Measurements from ENCODE around the gene SRC.

The SRC gene

GRCh38 chr20:37398750-37399621, 53.0 kb downstream of the SRC start:
- no peak for DNase-seq

GRCh38 chr20:37401282-37401929, 55.5 kb downstream of the SRC start:
- DNase-seq, result no peak

DNA sequence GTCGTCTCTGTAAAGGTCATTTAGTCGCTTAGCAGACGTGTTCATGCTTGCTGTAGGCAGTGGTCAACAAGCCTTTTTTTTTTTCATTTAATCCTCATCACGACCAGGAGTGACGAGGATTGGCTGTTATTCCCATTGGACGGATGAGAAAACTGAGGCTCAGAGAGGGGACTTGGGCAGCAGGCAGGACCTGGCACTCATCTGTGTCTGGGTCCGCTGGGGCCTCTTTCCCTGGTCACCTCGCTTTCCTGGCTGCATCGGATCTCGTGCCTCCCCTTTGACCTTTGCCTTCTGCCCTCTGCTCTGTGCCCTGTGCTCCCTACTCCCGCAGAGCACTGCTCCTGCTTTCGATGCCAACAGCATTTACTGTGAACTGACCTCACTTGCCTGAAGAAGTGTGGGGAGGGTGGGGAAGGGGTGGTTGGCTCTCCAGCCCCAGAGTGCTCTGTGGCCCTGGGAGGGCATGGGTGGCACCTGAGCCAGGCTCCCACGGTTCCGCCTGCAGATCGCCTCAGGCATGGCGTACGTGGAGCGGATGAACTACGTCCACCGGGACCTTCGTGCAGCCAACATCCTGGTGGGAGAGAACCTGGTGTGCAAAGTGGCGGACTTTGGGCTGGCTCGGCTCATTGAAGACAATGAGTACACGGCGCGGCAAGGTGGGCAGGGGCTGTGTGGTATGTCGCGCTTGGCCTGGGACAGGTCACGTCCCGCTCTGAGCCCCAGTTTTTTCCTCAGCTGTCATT, 56.2 kb downstream of the SRC start:
- no peak for DNase-seq

DNA sequence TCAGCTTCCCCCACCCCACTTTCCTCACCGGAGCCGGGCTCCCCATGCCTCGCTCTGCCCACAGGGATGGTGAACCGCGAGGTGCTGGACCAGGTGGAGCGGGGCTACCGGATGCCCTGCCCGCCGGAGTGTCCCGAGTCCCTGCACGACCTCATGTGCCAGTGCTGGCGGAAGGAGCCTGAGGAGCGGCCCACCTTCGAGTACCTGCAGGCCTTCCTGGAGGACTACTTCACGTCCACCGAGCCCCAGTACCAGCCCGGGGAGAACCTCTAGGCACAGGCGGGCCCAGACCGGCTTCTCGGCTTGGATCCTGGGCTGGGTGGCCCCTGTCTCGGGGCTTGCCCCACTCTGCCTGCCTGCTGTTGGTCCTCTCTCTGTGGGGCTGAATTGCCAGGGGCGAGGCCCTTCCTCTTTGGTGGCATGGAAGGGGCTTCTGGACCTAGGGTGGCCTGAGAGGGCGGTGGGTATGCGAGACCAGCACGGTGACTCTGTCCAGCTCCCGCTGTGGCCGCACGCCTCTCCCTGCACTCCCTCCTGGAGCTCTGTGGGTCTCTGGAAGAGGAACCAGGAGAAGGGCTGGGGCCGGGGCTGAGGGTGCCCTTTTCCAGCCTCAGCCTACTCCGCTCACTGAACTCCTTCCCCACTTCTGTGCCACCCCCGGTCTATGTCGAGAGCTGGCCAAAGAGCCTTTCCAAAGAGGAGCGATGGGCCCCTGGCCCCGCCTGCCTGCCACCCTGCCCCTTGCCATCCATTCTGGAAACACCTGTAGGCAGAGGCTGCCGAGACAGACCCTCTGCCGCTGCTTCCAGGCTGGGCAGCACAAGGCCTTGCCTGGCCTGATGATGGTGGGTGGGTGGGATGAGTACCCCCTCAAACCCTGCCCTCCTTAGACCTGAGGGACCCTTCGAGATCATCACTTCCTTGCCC, 57.4 kb downstream of the SRC start:
- no peak for DNase-seq

- DNase-seq, result no peak
Observed at GRCh38 chr20:37404461-37404890, 58.5 kb downstream of the SRC start.

DNA sequence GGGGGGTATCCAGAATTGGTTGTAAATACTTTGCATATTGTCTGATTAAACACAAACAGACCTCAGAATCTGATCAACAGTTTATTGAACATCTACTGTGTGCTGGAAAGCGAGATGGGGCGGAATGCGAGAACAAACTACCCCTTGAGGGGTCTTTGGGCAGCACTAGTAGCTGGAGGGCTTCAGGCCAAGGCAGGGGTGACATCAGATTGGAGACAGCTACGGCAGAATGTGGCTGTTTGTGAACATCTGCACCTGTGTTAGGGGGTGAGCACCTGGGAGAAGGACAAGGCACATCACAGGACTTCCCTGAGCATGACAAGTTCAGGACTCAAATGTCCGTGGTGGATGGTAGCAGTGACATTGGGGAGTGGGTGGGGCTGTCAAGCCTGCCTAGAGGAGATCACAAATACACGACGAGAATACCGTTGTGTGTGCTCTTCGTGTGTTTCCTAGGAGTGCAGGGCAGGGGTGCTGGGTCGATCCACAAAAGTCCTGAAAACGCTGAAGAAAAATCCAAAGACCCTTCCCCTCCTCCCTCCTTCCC, 59.5 kb downstream of the SRC start:
- DNase-seq, result no peak

DNA sequence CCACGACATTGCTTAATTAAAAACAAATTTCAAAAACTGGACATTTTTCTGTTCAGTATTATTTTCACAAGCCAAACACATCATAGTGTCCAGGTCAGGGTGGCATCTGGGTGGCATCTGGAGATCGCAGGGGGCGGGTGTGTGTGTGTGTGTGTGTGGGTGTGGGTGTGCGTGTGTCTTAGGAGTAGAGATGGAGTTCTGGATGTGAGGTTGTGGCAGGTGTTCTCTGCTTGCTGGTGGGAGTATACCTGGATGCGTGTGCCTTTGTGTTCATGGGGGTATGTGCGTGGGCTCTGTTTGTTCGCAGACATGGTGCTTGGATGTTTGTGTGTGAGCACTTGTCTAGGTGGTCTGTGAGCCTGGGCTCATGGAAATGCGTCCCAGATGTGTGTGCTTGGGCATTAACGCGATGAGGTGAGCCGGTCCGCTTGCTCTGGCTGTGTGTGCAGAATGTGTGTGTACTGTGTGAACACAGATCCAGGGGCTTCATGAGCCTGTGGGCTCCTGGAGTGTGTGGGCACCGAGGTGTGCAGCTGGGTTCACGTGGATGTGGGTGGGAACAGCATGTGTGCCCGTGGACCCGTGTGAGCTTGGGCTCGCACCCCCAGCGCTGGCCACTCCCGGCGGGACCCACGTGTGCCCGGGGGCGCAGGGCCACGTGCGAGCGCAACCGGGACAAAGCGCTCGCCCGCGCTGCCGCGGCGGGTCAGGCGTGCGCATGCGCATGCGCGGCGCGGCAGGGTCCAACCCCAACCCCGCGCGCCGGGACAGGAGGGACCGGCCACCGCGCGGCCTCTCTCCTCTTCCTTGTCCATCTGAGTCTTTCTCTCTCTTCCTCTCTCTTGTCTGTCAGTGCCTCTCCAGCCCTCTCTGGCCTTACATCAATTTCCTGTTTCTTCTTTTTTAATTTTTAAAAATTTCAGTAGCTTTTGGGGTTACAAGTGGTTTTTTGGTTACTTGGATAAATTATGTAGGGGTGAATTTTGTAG, 60.4 kb downstream of the SRC start:
- DNase-seq, result no peak

GRCh38 chr20:37407019-37407566, 61.2 kb downstream of the SRC start:
- DNase-seq, result no peak

GRCh38 chr20:37407573-37408002, 61.6 kb downstream of the SRC start:
- no peak for DNase-seq

DNA sequence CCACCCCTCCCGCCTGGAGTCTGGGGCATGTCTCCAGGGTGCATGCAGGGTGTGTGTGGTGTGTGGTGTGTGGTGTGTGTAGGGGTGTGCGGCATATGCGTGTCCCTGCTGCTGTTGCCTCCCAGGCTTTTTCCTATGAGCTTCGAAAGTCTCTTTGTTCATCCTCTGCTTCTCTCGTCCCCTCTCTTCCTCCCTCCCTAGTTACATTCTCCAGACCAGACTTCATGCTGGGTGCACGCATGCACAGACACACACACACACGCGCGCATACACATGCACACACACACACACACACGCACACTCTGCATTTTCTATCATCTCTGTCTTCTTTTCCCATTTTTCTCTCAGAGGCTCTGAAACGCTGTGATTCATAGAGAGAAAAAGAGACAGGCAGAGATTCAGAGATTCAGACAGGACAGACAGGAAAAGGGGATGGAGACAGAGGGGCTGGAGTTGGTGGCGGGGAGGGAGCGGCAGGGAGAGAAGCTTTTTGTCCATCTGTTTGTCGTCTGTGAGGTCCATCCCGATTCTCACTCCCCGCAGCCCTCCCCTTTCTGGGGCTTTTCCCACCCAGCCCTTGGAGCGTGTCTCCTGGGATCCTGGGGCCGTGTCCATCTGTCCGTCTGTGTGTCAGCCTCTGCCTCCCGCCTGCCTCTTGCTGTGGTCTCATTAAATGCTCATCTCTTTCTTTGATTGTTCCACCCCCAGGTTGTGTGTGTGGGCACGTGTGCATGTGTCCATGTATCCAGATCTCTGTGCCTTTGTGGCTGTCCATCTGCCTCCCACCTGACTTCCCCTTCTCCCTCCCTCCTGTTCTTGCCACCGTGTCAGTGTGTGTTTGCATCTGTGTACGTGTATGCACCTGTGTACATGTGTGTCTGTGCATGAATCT, 62.6 kb downstream of the SRC start:
- DNase-seq, result no peak

GRCh38 chr20:37411408-37412219, 65.7 kb downstream of the SRC start:
- no peak for DNase-seq

DNA sequence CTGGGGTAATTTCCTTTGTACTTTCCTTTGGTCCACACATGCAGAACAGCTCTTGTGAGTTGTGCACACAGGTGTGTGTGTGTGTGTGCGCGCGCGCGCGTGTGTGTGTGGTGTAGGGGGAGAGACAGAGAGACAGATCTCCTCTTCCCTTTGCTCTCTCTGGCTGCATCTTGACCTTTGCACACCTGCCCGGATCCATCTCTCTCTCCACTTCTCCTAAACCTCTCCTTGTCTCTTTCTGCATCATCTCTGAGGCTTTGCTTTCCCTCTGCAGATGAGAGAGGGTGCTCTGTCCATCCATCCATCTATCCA, 67.0 kb downstream of the SRC start:
- no peak for DNase-seq

- no peak for DNase-seq
Observed at GRCh38 chr20:37413379-37413778, 67.4 kb downstream of the SRC start.

- DNase-seq, result no peak
Observed at GRCh38 chr20:37414224-37415035, 68.5 kb downstream of the SRC start.

DNA sequence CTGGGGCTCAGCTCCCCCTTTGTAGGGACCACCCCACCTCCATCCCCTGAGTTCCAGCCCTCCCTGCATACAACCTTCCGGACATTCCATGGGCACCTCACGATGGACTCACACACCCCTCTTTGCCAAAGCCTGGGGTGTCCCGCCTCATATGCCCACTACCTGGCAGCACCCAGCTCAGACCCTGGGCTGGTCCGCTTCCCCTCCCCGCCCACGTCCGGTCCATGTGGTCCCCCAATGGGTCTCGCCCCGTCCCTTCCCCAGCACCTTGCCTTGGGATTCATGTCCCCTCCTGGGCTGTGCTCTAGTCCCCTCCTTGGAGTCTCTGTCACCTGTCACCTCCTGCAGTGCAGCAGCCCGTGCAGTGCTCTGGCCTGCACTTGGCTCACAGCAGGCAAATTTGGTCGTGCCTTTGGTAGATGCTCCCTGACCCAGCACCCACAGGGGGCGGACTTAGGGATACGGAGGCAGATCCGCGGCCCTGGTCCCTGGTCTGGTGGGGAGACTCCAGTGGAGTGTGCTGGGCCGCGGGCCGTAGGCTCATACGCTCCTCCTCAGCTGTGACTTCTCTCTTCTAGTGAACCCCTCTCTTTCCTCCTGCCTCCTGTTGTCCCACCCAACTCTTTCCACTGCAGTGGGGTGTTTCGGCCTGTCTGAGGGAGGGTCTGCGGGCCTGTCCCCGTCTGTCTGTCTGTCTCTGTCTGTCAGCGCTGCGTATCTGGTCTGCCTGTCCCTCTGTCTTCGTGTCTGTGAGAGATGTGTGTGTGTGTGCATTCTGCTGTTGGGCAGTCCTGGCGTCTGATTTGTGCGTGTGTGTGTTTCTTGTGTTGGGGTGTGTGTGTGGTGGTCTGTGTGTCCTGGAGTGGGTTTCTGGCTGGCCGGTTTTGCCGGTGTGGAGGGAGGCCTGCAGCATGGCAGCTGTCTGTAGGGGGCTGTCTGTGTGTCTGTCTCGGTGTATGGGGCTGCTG, 69.5 kb downstream of the SRC start:
- no peak for DNase-seq

DNA sequence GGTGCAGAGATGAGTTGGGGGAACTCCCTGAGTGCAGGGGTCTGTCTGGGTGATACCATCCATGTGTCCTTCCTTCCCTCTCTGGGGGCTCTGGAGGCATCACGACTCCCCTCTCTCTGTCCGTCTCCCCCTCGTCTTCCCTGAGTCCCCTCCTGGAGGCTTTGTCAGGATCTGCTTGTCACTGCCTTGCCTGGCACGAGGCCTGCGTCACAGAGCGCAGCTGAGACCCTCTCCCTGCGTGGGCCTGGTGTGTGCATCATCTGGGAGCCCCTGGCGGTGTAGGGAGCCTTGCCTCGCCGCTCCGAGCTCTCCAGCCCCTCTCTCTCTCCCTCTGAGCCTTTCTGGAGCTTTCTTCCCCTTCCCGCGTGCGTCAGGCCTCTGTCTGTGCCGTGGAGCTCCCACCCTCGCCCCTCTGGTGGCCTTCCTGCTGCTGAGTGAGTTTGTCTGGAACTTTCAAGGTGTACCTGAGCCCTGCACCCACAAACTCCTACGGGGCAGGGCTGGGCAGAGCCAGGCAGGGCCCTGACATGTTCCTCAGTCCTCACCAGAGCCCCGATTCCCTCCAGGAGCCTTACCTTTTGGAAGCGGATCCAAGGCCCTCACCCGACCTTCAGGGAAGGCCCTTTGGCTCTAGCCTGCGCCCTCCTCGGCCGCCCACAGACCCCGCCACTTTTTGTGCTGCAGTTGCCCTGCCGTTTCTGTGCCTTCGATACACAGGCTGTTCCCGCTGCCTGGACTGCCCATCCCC, 70.3 kb downstream of the SRC start:
- no peak for DNase-seq

All from stimulated activated naive CD4-positive, alpha-beta T cell treated with Interleukin-2 at 50 U/mL for 16 hours (primary cell).